HG02884 (cell line): Measurements from ENCODE around the gene RACK1.
"Not testable (repeated sequence)": the region's sequence is repeated elsewhere in the genome, so short reads cannot be mapped to it uniquely, and the experiment has no call there.

Experiments used
- ATAC-seq: cut with Tn5 transposase; IDR thresholded peaks from one replicate; pipeline ENCODE4 v1.9.1; 2021; ENCODE audit warnings: mild to moderate bottlenecking, moderate library complexity; ENCODE audit not compliant: unreplicated experiment

RACK1 gene

DNA sequence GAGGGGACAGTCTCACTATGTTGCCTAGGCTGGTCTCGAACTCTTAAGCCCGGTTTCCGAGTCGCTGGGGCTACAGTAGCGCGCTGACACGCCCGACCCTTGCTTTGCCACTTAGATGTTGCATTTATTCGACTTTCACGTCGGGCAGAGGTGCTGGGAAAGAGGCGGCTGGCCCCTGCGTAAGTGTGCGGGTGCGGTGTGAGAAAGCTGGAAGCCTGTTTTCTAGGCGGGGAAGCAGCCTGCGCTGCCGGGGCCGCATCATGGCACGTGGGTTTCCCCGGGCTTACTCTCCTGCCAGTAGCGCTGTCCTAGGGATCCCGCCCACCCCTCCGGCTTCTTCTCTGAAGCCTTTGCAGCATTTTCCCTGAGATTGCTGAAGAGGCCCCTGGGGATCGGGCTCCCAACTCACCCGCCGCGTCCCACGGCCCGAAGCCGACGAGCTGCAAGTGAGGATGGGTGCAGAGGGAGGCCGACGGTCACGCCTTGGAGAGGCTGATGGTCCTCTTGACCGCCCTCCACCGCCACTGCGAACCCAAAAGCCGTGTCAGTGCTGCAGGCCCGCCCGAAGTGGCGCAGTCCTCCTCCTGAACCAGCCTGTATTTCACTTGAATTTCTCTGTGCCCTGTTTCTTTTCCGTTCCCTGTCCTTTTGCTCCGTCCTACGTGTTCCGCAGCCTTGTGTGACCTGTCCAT lies 26.4 kb downstream of the RACK1 start:
- no peak for ATAC-seq

DNA sequence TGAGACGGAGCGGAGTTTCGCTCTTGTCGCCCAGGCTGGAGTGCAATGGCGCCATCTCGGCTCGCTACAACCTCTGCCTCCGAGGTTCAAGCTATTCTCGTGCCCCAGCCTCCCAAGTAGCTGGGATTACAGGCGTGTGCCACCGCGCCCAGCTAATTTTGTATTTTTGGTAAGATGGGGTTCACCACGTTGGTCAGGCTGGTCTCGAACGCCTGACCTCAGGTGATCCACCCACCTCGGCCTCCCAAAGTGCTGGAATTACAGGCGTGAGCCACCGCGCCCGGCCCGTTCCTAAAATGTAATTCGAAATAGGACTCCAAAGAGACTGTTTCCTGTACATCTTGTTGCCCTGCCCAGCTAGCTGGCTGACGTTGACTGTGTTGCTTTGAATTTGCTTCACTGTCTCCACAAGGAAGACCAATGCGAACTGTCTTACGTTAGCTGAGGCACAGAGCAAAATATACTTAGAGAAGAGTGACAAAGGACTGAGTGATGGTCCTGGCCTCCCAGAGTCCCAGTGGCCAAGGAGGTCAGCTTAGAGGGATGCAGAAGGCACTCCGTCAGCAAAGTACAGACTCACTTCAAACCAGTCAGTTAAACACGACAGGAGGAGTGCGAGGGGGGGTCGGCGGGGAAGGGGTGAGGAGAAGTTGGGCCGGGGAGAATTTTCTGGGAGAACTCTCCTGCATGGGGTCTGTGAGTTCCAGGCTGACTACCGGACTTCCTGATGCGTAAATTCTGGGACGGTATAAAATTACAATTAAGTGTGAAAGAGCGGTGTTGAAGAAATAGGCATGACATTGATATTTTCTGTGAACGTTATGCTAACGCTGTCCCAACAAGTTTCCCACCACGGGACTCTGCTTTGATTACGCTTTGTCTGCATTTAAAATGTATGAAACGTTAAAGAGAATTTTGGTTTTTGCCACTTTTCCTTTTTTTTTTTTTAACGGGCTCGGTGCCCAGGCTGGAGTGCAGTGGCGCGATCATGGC lies 27.4 kb downstream of the RACK1 start:
- no peak for ATAC-seq

DNA sequence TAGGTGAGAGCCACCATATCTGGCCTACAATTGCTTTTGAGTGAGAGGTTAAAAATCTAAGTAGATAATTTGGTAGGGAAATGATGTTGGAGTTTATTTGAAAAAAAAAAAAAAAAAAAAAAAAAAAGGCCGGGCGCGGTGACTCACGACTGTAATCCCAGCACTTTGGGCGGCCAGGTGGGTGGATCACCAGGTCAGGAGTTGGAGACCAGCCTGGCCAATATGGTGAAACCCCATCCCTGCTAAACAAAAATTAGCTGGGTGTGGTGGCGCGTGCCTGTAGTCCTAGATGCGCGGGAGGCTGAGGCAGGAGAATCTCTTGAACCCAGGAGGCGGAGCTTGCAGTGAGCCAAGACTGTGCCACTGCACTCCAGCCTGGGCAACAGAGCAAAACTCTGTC lies 29.5 kb downstream of the RACK1 start:
- ATAC-seq, result not testable (repeated sequence)

DNA sequence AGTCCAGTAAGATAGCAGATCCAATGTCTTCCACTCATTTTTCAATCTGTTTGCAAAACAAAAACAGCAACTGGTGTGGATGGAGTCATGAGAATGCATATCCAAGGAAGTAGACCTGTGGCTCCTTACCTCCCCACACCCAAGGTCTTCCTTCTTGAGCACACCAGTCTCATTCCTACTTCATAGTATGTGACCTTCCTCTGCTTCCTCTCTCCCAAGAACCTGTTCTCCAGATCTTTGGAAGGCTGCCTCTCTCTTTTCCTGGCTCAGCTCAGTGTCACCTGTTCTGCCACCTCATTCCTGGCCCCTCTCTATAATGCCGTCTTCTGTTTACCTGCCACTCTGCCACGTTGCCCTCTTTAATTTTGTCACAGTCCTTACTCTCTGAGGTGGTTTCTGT lies 30.8 kb downstream of the RACK1 start:
- no peak for ATAC-seq

DNA sequence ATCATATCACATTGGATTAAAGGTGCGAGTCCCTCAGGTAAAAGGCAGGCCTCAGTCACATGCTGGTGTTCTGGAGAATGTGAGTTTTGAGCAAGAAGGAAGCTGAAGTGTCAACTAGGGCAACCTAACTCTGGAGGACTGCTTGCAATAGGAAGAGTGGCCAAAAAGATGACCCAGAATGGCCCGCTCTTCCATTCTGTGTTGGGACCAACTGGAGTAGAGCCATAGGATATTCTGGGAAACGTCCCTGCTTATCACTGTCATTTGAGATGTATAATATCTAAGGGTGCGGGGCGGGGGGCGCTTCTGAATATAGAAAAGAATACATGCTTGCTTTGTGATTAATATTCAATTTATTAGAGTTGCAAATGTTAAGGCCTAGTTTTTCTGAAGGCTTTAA lies 31.6 kb downstream of the RACK1 start:
- no peak for ATAC-seq

DNA sequence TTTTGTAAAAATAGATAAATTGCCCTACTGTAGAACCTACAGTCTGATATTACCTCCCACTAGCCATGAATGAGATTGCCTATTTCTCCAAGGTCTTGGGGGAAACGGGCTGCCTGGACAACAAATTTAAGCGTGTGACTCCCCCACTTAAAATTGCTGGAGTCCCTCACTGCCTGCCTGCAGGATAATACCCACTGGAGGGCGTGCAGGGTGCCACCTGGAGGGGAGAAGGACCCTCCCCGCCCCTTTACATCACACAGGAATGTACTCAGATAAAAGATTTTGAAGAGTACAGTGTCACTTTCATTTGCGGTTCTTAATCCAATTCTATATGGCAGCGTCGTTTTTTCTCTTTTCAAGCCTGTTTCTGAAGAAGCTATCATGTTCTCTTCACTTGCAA lies 32.5 kb downstream of the RACK1 start:
- no peak for ATAC-seq

DNA sequence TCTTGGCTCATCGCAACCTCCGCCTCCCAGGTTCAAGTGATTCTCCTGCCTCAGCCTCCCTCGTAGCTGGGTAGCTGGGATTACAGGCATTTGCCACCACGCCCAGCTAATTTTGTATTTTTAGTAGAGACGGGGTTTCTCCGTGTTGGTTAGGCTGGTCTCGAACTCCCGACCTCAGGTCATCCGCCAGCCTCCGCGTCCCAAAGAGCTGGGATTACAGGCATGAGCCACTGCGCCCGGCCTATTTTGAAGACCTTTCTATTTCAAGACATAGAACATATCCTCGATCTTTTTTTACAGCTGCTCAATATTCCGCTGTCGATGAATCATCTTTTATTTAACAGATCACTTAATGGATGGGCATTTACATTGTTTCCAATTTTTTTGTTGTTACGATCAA lies 33.0 kb downstream of the RACK1 start:
- not testable (repeated sequence) for ATAC-seq

DNA sequence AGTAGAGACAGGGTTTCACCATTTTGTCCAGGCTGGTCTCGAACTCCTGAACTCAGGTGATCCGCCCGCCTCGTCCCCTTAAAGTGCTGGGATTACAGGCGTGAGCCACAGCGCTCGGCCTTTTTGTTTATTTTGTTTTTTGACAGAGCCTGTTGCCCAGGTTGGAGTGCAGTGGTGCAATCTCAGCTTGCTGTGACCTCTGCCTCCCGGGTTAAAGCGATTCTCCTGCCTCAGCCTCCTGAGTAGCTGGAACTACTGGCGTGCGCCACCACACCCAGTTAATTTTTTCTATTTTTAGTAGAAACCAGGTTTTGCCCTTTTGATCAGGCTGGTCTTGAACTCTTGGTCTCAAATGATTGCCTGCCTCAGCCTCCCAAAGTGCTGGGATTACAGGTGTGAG lies 33.6 kb downstream of the RACK1 start:
- ATAC-seq, result not testable (repeated sequence)

DNA sequence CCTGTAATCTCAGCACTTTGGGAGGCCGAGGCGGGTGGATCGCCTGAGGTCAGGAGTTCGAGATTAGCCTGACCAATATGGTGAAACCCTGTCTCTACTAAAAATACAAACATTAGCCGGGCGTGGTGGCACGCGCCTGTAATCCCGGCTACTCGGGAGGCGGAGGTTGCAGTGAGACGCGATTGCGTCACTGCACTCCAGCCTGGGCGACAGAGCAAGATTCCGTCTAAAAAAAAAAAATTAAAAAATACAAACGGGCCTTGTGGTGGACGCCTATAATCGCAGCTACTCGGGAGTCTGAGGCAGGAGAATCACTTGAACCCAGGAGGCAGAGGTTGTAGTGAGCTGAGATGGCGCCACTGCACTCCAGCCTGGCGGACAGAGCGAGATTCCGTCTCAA lies 34.7 kb downstream of the RACK1 start:
- ATAC-seq, result not testable (repeated sequence)

DNA sequence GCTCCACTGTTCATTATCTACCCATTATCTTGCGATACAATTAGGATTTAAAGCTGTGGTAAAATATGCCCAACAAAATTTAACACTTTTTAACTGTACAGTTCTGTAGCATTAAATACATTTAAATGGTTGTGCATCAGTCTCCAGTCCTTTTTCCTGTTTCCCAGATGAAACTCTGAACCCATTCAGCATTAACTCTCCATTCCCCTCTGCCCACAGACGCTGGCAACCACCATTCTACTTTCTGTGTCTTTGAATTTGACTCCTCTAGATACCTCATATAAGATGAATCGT lies 35.8 kb downstream of the RACK1 start:
- no peak for ATAC-seq

DNA sequence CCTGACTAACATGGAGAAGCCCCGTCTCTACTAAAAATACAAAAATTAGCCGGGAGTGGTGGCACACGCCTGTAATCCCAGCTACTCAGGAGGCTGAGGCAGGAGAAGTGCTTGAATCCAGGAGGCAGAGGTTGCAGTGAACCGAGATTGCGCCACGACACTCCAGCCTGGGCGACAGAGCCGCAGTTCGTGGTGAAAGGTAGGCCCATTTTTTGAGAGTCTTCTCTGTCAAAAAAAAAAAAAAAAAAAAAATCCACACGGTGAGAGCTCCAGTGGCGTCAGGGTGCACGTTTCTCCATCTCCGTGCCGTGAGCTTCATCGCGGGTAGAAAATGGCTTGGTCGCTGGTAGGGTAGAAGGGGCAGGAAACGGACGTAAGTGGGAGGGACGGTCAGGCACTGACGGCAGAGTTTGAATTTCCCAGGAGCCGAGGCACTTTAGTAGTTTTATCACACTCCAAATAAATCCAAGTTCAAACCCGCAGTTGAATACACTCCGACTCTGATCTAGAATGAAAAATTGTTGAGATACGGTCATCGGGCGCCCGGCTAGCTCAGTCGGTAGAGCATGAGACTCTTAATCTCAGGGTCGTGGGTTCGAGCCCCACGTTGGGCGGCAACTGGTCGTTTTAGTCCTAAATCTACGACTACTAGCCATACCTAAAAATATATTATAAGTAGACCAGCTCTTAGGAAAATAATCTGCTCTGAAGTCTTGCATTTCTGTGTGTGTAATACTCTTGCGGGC lies 36.3 kb downstream of the RACK1 start:
- ATAC-seq, result peak; percentile 45

DNA sequence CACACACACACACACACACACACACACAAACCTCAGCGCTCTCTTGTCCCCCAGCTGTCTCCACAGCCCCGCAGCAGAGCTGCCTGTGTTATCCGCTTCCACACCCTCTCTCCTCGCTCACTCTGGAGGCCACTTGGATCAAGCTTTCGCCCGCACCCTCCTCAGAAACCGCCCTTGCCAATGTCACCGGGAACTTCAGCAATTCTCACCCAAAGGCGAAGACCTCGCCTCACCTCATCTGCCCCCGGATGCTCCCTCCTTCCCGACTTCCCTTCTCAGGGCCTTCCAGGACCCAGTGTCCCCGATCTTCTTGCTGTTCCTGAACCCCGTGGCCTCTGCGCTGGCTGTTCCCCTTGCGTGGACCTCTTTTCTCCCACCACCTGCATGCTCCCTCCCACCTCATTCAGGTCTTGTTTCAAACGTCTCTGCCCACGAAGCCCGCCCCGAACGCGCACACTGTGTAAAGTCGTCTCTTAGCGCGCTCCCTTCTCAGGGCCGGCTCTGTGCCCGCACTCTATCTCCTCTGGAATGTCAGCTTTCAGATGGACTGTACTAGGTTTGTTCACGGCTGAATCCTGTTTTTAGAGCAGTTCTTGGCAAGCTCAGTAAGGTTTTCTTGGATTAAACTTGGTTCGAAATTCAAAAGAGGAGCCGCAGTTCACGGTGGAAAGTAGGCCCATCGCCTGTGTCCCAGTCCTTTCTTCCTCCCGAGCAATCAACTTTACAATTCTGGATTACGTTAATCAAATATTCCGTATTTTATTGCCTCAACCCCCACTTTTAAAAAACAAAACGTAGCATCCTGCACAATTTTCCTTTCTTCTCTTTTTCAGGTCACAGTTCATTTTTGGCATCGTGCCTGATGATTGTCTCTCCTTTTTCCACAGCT lies 37.7 kb downstream of the RACK1 start:
- no peak for ATAC-seq

DNA sequence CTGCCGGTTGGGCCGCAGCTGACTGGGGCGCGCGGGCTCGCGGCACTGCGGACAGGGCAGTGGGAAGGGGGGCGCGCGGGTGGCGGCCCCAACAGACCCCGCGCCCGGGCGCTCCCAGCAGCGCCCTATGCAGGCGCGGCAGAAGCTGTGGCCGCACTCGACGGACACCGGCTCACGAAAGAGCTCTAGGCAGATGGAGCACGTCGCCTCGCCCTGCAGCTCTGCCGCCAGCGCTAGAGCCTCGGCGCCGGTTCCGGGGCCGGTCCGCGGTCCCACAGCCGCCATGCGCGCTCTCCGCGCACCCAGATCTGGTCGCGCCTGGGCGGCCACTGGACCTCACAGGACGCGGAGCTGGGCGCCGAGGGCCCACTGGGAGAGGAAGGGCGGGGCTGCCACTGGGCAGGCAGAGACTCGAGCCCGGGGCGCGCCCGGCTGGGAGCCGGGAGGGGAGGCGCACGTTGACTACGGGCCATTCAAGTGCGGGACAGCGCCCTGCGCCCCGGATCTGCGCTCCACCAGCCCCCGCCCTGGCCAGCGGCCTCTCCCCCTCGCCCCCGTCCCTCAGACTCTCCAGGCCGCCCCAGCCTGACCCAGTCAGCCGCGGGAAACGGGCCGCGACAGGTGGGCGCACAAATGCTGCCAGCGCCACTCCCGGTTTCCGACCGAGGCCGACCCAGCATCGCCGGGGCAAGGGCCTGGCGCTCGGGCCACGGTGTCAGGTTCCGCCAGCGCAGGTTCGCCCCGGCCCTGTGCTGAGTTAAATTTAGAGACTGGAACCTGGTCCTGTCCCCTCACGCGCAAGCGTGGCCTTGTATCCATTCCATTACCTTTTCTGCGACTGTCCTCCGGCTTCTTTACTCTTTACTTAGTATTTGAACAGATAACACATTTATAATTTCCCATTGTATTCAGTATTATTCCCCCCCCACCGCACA lies 38.6 kb downstream of the RACK1 start, which contains the start of gene TRIM7:
Gene TRIM7 (minus strand): TSS at position 371 of the 935 bp plus-strand sequence. CDS start 86 bp downstream, at position 285.
- ATAC-seq, result no peak

DNA sequence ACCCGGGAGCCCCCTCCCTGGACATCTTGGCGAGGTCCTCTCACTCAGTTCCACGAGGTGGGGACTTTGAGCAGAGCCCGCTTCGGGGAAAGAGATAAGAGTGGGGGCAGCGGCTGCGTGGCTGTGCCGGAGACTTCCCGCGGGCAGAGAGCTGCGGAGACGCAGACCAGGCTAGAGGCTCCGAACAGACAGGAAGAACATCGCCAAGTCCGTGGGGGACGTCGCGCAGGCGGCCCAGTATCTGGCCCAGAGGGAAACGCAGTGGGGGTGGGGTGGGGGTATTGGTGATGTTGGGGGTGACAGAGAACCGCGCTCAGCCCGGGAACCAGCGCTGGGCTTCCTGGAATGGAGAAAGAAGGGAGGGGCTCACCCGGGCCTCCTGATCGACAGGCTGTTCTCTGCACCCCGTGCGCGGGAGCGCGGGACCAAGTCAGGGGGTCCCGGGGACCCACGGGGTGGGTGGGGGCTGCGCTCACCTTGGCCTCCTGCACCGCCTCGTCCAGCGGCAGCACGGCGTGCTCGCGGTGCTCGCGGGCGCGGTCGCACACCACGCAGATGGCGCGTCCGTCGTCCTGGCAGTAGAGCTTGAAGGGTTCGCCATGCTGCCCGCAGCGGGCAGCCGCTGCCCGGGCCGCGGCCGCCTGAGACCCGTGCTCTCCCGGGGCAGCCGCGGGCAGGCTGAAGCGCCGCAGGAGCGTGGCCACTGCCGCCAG lies 39.4 kb downstream of the RACK1 start:
- no peak for ATAC-seq

DNA sequence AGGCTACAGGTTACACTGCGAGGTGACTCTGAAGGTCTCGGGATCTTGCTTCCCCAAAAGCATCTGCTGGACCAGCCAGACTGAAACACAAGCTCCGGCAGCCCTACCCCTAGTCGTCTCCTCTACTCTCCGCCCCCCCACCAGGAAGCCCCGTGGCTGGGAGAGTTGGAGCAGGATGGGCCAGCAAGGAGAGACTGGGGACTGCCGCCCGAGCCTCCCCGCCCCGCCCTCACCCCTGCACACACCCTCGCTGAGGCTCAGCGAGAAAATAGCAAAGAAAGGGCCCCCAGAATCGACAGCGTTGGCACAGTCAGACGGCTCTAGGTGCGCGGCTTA lies 40.0 kb downstream of the RACK1 start:
- ATAC-seq, result no peak

DNA sequence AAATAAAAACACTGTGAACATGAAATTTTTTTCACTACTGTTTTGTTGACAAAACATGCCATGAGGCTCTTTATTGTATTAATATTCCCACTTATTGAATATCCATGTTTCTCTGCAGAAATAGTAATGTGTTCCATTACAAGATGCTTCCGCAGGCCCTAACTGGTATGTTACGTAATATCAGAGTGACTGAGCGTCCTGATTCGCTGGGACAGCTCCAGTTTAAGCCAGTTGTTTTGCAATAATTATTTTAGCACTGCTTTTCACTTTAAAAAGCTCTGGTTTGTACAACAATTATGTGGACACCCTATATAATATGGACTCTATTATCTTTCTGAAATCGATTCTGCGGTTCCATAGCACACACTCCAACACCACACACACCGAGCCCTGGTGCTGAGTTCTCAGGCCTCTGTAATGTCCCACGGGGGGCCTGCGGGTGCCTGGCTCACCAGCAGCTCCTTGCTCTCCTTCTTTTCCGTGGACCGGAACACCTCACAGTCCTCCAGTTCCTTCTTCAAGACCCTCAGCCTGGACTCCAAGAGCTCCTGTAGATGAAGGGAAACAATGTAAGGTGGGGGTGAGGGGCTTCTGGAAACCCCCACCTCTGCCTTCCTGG lies 40.5 kb downstream of the RACK1 start:
- no peak for ATAC-seq

DNA sequence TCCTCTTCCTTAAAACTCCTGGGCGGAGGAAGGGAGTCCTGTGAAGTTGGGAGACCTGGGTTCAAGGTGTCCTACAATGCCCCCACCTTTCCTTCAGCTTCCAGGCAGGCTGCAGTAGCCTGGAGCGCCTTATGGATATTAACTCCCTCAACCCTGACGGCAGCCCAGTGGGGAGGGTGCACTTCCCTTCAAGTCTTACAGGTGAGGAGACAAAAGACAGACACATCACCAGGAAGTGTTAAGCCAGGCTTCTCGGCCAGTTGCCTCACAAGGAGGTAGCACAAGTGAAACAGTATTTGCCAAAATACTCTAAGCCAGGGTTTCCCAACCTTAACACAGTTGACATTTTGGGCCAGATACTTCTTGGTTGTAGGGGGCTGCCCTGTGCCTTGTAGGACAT lies 42.9 kb downstream of the RACK1 start:
- no peak for ATAC-seq

DNA sequence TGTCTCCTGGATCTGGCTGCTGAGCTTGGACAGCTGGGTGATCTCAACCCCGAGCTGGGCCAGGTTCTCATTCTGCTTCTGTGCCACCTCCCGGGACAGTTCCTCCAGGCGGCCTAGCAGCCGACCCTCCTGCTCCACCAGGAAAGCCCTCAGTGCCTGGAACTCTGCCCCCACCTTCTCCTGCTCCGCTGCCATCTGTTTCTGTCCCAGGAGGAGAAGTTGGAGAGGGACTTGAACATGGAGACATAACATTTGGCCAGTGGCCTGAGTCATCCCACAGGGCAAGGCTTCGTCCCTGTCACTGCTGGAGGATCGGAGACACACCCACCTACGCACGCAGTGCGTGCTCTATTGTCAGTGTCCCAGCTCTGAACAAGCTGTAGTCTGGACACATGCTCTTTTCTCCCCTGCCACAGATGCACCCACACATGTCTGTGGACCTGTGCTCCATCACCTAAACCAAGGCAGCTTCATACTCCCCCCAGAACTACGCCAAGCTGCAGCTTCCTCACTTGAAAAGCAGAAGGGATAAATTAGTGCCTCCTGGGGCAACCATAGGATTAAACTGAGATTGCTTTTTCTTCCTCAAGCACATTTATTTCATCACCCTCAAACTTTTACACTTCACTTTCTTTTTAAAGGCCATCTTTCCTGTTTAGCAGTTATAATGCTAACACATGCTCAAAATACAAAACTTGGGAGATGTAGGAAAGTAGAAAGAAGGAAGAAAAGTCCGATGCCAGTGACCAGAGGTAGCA lies 43.6 kb downstream of the RACK1 start:
- no peak for ATAC-seq
